ENCODE results near the gene C8A.

- TF ChIP-seq EZH2 (IDR thresholded peaks at IDR 0.05; ENCODE audit: insufficient read depth, poor library complexity, severe bottlenecking): no peak
- TF ChIP-seq EZH2phosphoT487 (IDR thresholded peaks at IDR 0.05; ENCODE audit: insufficient read depth, low read depth): no peak
Measured at GRCh38 chr1:56845343-56845742, 9.3 kb upstream of the C8A start.
